HG03565 (cell line): ENCODE results near the gene TMEM191B.
"Not testable (repeated sequence)": the region's sequence is repeated elsewhere in the genome, so short reads cannot be mapped to it uniquely, and the experiment has no call there.

Source experiments
- ATAC-seq: cut with Tn5 transposase; IDR thresholded peaks from one replicate; pipeline ENCODE4 v1.9.1; 2021; ENCODE audit warnings: mild to moderate bottlenecking, moderate library complexity; ENCODE audit not compliant: unreplicated experiment

Gene TMEM191B

GRCh38 chr22:18527752-18528596 is at the start of gene TMEM191B:
Gene TMEM191B, plus strand, starts transcription at chr22:18527802. Its CDS starts 179 bp downstream, at chr22:18527981.
- ATAC-seq = peak; percentile 13

- not testable (repeated sequence) for ATAC-seq
These were observed 31.4 kb upstream of the TMEM191B start for GRCh38 chr22:18496227-18496626.

GRCh38 chr22:18511327-18511726 is 16.3 kb upstream of the TMEM191B start:
- ATAC-seq = not testable (repeated sequence)

GRCh38 chr22:18512378-18512777 is 15.2 kb upstream of the TMEM191B start:
- ATAC-seq = not testable (repeated sequence)

- not testable (repeated sequence) for ATAC-seq
These were observed 14.1 kb upstream of the TMEM191B start for GRCh38 chr22:18513454-18513853.

- not testable (repeated sequence) for ATAC-seq
These were observed 9.5 kb upstream of the TMEM191B start, which contains the start of gene GGTLC3 for GRCh38 chr22:18518061-18518460. Gene GGTLC3, minus strand, starts transcription at chr22:18518161. Its CDS starts 264 bp downstream, at chr22:18517897.

GRCh38 chr22:18522762-18523161 is 4.8 kb upstream of the TMEM191B start:
- ATAC-seq = not testable (repeated sequence)

- ATAC-seq = not testable (repeated sequence)
These were observed 4.3 kb upstream of the TMEM191B start for GRCh38 chr22:18523328-18523727.

GRCh38 chr22:18528597-18529415 is 1.2 kb downstream of the TMEM191B start:
- peak; percentile 59 for ATAC-seq

- ATAC-seq = not testable (repeated sequence)
These were observed 2.0 kb downstream of the TMEM191B start for GRCh38 chr22:18529416-18530145.

- not testable (repeated sequence) for ATAC-seq
These were observed 6.0 kb downstream of the TMEM191B start for GRCh38 chr22:18533633-18534032.

- ATAC-seq = not testable (repeated sequence)
These were observed 6.7 kb downstream of the TMEM191B start for GRCh38 chr22:18534315-18534714.

GRCh38 chr22:18539994-18540393 is 12.4 kb downstream of the TMEM191B start:
- ATAC-seq = not testable (repeated sequence)

GRCh38 chr22:18543400-18543799 is 15.8 kb downstream of the TMEM191B start:
- not testable (repeated sequence) for ATAC-seq

GRCh38 chr22:18544615-18545014 is 17.0 kb downstream of the TMEM191B start:
- not testable (repeated sequence) for ATAC-seq

GRCh38 chr22:18549458-18550179 is 22.0 kb downstream of the TMEM191B start:
- ATAC-seq = not testable (repeated sequence)

GRCh38 chr22:18551046-18551445 is 23.4 kb downstream of the TMEM191B start:
- ATAC-seq = not testable (repeated sequence)

- not testable (repeated sequence) for ATAC-seq
These were observed 25.4 kb downstream of the TMEM191B start for GRCh38 chr22:18552839-18553597.
